HG02970 (cell line): ENCODE measurements around the gene UNC5A.

Experiments used
- ATAC-seq: cut with Tn5 transposase; IDR thresholded peaks from one replicate; pipeline ENCODE4 v1.9.1; 2021; ENCODE audit warnings: mild to moderate bottlenecking, moderate library complexity, moderate number of reproducible peaks; ENCODE audit not compliant: unreplicated experiment, low FRiP score

Gene UNC5A

GRCh38 chr5:176837707-176838115 is 27.4 kb downstream of the UNC5A start:
- ATAC-seq, result no peak

GRCh38 chr5:176843673-176844072 is 33.3 kb downstream of the UNC5A start:
- ATAC-seq, result no peak

DNA sequence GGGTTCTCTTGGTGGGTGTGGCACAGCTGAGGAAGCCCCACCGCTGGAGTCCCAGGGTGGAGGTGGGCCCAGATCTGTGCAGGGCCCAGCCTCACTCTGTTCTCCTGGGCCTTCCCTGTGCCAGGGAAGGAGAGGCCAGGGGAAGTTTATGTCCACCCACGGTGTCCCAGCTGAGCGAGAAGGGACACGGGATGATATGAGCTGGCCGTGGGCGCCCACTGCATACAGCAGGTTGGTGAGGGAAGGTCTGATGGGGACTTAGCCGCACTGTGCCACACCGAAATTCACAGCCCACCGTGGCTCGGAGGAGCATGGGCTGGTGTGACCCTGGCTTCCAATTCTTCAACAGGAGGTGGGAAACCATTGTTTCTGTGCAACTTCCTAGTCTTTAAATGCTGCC is 33.9 kb downstream of the UNC5A start:
- ATAC-seq, result no peak

DNA sequence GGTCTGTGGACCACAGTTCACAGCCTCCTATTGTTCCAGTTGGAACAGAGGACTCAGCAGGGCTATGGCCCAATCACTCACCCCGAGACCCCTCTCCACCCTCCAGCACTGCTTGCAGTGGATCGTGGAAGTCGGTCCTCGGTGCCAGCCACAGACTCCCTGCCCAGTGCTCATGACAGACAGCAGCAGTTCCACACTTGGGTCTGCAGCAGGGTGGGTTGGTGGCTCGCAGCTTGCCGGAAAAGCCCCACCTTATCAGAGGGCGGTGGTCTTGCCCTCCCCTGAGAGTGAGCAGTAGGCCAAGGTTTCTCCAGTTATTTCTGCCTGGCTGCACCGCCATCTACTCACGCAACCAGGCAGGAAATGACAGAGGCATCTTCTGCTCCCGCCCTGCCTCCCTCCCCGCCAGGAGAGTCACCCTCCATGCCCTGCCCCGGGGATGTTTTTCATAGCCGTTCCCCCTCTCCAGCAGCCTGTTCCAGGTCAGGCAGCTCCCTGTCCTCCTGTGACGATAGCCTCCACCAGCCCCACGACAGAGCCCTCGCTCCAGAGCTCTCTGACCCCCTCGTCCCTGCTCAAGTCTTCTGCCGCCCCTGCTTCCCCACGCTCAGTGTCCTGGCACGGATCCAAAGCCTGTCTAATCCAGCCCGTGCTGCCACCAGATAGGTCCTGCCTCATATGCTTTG is 34.5 kb downstream of the UNC5A start:
- ATAC-seq, result no peak

- ATAC-seq, result no peak
Measured at GRCh38 chr5:176845392-176845713, 35.0 kb downstream of the UNC5A start.

DNA sequence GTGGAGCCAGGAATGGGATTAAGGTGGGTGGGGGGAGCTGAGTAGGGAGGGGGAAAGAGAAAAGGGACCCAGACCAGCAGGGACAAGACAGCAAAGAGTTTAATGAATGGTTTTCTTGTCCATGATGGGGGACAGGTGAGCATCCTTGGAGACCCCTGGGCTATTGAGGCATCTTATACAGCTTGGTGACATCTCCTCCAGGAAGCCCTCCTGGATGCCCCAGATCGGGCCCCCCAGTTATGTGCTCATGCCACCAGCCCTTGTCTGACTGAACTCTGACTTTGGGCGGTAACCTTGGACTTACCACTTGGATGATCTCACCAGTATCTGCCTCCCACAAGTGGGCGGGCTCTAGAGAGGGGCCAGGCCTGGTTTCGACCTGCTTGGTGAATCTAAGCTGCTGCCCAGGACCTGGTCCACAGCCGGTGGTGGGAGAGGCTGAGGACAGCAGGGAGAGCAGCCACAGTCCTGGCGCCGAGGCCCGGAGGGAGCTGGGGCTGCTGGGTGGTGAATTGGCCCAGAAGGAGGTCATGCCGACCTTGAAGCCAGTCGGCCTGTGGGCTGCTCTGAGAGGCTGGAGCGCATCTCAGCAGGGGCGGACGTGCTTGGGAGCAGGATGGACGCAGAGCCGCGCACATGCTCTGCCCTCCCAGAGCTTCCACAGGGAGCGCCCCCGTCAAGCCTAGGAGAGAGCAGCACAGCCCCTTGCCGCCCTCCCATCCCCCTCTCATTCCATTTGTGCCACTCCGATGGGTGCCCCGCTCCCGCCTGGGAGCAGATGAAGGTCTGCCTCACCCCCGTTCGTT is 36.2 kb downstream of the UNC5A start:
- ATAC-seq, result no peak

DNA sequence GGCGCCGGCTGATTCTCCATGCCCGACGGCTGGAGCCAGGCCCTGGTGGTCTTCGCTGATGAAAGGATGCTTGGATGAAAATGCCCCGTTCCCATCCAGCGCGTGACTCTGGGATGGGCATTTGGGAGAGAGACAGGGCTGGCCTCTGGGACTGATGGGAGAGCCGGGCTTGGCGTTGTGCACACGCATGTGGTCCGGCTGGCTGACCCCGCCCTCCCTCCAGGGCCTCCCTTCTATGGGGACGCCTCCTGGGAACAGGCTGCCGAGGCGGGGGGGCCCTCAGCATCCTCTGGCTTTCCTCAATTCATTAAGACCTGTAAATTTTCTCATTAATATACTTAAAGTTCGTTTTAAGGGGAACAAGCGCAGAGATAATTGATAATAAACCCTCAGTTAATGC is 36.8 kb downstream of the UNC5A start:
- no peak for ATAC-seq

GRCh38 chr5:176847726-176848290 is 37.4 kb downstream of the UNC5A start:
- ATAC-seq, result no peak

DNA sequence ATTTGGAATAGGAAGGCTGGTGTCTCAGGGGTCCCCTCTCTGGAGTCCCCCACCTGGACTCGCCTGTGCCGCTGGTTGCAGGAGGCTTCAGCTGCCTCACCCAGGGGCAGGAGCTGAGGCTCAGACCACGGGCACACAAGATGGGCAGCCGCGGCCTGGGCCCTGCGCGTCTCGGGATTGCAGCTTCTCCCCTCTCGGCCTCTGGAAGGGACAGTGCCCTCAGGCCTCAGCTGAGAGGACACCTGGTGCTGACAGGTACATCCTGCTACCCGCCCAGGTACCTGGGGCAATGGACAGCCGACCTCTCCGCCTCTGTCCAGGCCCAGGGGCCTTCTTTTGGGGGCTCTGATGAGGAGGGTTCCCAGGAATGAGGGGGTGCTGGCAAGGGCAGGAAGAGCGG is 38.3 kb downstream of the UNC5A start:
- ATAC-seq, result no peak

DNA sequence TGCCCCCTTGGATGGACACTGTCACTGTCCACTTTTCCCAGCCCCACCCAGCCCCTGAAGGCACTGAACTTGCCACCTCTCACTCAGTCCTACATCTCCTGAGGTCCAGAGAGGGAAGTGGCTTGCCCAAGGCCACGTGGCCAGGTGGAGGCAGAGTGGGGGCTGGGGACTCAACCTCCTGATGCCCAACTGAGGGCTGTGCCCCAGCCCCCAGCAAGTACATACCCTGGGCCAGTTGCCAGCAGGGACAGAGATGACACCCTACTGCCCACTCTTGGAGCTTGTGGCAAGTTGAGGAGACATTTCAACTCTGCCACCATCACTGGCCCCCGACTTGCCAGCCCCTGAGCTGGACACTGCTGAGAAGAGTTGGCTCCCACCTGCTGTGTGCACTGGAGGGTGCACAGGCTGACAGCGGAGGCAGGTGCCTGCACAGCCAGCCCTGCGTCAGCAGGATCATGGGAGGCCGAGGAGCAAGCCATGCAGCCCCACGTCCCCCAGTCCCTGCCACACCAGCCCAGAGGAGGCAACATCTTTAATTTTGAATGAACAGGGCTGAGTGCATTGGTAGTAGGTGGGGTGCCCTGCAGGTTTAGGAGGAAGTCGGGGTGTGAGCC is 39.4 kb downstream of the UNC5A start:
- no peak for ATAC-seq

DNA sequence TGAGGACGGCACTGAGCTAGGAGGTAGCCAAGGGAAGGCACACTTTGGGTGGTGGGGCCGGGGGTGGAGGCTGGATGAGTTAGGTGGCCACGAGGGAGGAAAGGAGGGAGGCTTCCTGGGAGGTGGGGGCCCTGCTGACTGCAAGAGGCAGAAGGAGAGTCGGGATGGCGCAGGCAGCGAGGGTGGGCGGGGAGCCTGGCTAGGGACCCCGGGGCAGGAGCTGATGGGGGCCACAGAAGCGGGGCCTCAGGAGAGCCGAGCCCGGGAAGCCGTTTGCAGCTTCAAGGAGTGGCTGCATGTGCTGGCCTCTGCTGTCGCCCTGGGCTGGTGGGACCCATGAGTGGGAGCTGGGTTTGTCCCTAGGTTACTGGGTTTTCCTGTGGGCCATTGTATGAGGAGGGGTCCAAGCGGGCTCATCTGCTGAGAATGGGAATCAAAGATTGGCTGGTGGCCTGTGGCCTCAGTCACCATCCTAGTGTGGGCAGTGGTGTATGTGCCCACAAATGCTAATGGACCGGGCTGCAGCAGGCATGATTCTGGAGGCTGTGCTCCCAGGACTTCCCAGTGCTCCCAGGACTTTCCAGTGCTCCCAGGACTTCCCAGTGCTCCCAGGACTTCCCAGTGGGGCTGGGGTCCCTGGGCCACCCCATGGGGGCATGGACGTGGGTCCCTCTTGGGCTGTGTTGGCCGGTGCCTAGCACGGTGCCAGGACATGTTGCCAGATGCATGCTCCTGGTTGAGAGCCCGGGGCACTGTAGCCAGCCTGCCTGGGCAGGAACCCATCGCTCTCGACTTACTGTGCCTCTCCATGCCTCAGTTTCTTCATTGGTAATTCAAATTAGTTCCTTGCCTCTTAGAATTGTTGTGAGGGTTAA is 40.2 kb downstream of the UNC5A start:
- ATAC-seq, result no peak

DNA sequence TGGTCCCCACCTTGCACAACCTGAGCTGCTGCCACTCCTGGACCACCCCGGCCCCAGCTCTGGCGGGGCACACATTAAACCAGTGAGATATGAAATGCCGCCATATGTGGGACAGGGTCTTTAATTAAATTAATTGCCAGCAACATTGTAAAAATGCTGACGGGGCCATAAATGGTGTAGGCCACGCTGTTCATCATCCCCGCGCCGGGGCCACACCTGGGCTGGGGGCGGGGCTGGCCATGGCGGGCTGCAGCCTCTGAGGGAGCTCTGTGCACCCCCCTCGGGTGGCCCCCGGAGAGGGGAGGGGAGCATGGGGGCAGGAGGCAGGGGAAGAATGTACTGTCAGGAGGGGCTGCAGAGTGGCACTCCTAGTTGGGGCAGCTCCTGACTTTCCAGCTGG is 41.0 kb downstream of the UNC5A start:
- ATAC-seq, result no peak

GRCh38 chr5:176851871-176852658 is 41.7 kb downstream of the UNC5A start:
- no peak for ATAC-seq

- ATAC-seq, result no peak
Measured at GRCh38 chr5:176853151-176853778, 42.9 kb downstream of the UNC5A start.

DNA sequence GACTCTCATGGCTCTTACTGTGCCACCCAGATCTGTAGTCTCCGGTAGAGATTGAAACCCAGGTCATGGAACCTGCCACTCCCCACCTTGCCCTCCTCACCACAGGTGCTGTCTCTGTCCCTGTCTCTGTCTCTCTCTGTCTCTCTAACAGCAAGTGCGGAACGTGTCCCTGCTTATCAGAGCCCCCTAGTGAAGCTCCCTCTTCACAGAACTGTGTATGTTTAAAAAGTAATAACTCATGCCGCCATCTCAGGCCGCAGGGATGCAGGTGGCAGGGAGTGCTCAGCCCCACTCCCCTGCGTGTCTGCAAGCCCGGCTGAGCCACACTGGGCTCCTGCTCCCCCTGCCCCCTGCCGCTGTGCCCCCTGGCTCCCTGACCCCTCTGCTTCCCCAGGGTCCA is 43.8 kb downstream of the UNC5A start:
- no peak for ATAC-seq

DNA sequence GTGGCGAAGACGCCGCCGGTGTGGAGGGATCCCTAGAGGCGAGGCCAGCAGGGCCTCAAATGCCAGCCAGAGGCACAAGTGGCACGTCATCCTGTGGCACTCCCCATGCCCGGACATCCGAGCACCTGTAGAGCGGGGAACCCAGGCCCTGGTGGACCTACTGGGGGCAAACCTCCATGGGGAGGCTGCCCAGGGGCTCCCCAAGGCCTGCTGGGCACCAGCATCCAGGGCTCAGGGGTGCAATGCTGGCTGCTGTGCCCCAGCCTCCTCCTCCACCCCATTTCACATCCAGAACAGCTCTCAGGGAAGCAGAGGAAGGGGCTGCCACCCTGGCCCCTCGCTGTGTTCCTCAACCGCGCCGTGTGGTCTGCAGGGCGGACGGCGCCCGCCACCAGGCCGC is 45.2 kb downstream of the UNC5A start:
- ATAC-seq, result no peak

- ATAC-seq, result no peak
Measured at GRCh38 chr5:176856746-176857145, 46.4 kb downstream of the UNC5A start.

DNA sequence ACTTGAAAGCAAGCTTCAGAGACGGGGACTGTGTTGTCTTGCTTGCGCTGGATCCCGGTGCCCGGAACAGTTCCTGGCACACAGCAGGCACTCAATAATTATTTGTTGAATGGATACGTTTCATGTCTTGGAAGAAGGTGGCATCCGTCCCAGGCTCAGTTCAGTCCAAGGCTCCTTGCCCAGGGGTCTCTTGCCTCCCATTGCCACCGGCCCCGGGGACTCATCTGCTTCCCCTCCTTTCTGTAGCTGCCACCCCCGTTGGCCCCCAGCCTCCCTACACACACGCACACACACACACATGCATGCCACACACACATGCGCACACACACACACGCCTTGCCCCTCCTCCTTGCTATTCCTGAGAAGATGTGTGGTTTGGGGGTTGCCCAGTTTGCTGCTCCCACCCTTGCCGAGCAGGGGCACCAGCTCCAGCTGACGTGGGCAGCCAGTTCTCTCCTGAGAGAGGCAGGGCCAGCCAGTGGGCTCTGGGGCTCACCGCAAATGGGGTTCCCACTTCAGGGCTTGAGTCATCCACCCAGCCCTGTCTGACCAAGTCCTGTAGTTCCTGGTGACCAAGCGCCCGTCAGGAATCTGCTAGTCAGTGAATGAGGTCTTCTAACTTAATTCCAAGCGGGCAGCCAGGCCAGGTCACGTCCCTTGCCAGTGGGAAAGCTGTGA is 47.0 kb downstream of the UNC5A start:
- no peak for ATAC-seq

DNA sequence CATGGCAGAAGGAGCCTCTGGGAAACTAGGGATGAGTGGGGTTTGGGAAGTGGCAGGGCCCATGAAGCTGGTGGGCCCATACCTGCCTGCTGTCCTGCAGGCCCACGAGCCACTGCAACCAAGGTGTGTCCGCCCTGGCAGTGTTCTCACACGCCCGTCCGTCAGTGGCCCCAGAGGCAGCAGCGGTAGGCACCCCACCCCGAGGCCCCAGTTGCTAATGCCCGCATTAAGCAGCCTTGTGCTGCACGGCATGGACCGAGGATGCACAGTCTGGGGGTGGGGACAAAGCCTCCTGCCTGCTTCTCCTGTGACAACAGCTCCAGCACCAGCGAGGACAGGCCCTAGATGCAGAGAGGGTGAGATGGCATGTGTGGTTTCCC is 47.5 kb downstream of the UNC5A start:
- ATAC-seq, result no peak
